Measurements from ENCODE around the gene SRD5A2. TPM values are rescaled to one million over a fixed set of nuclear protein-coding genes. Genes with fewer than 3 reads are reported as not detected.
"Not testable (repeated sequence)": the region's sequence is repeated elsewhere in the genome, so short reads cannot be mapped to it uniquely, and the experiment has no call there.

SRD5A2 gene
- total RNA-seq, 2 experiments from 2014 or later = 0.04 TPM; not detected in 1

DNA sequence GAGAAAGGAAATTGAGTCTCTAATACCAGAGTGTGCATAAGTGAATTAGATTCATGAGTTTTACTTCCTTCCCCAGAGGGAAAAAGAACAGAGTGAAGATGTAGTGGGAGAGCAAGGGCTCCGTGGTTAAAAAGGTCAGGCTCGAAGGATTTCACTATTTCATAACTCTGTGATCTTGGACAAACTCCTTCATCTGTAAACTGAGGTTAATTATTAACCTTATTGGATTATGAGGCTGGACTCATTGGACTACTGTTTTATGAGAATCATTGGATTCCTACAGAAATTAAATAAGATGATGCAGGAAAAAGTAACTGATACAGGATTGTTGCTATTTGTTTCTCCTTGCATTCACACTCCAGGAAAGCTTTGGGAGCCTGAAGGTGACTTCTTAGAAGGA lies 45.0 kb downstream of the SRD5A2 start:
- ChIA-PET CTCF (no interaction called here), POLR2A (no interaction called here)

DNA sequence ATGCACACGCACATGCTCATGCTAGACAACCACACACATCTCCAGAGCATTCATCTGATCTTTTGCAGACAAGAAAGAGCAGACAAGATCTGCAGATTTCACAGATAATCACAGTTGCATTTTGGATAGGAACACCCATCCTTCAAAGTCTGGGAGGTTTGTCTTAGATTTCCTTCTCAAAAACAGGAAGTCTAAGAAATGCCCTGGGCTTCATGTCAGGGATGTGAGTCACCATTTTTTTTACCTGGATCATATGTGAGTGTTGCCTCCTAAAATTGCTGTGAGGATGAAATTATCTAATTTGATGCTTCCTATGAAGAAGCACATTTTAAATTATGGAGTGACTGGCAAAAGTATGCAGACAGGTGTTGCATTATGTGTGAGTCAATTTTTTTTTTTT lies 46.1 kb downstream of the SRD5A2 start:
- POLR2A ChIA-PET = no interaction called here
- CTCF ChIA-PET = no interaction called here

DNA sequence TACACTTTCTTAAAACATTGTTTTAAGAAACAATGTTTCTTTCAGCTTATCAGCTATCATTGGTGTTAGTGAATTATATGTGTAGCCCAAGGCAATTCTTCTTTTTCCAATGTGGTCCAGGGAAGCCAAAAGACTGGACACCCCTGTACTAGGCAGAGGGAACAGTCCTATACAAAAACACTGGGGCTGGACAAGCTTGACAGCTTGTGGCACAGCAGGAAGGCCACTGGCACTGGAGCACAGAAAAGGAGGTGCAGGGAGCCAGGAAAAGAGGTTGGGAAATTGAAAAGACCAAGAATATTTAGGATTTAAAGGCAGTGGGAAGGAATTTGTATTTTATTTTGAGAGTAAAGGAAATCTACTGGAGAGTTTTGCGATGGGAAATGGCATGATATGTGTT lies 47.7 kb downstream of the SRD5A2 start:
- CTCF ChIA-PET = no interaction called here
- POLR2A ChIA-PET = no interaction called here

DNA sequence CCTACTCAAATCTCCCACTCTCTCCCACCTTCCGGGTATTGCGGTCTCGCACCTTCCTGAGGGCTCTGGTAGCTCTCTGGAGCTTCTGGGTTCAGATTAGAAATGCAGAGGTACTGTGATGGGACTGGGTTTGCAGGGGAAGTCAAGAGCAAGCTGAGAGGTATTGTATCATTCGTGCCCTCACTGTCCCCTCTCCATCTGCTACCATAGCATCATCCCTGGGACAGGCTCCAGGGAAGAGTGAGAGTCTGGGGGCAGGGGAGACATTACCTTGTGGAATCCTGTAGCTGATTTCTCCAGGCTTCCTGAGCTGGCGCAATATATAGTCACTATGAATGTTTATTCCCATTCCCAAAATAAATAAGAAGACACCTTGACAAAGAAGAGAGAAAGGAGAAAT lies 49.6 kb downstream of the SRD5A2 start:
- CTCF ChIA-PET = no interaction called here
- POLR2A ChIA-PET = no interaction called here

DNA sequence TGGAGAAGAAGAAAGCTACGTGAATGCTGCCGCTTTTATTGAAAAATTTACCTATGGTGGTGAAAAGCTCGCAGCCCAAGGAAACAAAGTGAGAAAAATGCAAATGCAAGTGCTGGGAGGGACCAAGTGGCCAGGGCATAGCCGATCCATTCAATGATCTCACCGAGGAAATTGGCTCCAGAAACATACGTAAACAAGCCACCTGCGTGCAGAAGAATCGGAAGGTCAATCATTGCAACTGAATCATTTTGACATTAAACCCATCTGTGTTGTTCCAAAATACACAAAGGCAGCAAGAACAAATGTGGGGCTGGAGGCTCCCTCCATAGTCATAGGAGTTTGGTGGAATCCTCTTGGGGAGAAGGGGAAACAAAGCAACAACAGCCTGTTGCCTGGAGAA lies 51.5 kb downstream of the SRD5A2 start:
- ChIA-PET CTCF (no interaction called here), POLR2A (no interaction called here)

GRCh38 chr2:31528823-31529222 lies 51.9 kb downstream of the SRD5A2 start:
- POLR2A ChIA-PET = no interaction called here
- CTCF ChIA-PET = no interaction called here

DNA sequence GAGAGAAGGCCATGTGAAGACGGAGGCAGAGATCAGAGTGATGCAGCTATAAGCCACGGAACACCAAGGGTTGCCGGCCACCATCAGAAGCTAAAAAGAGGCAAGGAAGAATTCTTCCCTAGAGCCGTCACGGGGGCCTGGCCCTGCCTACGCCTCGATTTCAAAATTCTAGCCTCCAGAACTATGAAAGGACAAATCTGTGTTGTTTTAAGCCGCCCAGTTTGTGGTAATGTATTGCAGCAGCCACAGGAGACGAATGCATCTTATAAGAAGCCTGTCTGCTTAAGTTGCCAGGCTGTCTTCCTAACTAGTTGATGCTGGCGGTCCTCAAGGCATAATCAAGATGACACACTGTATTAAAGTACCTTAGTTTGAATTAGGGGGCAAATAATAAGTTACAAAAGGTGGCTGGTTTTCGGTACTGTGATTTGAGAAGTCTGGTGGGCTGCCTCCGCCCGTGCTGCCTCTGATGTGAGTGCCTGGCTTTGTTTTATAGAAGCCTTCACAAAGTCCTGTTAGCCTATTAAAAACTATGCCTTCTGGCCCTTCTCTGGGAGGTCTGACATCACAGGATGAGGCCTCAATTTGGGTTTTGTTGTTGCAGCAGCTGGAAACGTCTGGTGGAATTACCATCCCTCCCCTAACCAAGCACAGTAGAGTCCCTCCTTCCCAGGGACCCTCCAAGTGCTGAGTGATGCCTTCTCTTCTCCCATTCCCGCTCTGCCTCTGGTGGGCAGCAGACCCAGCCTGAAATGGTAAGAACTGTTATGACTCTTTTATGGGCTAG lies 53.6 kb downstream of the SRD5A2 start:
- ChIA-PET POLR2A (no interaction called here), CTCF (no interaction called here)

DNA sequence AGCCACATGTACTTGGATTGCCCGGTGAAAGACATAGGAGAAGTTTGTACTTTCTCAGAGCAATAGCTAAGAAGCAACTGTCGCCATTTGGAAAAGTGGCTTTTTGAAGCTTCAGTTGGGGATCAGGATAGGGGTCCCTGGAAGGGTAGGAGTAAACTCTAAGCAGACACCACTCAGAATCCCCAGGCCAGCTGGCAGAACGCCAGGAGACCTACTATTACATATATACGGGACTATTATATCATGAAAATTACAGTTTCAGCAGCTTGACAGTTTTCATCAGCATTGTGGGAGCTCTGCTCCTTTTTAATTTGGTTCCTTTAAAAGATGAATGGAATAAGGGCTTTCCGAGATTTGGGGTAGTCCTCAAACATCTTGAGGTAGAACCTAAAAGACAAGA lies 54.9 kb downstream of the SRD5A2 start:
- CTCF ChIA-PET = interaction anchor here (0.8 kb wide), 1 partner anchor 1049 kb away, joined by 3 read pairs; no protein-coding TSS in a partner anchor
- POLR2A ChIA-PET = no interaction called here

- ChIA-PET CTCF (no interaction called here), POLR2A (no interaction called here)
Measured at GRCh38 chr2:31524592-31524991, 56.1 kb downstream of the SRD5A2 start.

GRCh38 chr2:31523871-31524492 lies 56.8 kb downstream of the SRD5A2 start:
- CTCF ChIA-PET = interaction anchor here (0.6 kb wide), 1 partner anchor 688 kb away, joined by 4 read pairs; no protein-coding TSS in a partner anchor
- POLR2A ChIA-PET = no interaction called here

DNA sequence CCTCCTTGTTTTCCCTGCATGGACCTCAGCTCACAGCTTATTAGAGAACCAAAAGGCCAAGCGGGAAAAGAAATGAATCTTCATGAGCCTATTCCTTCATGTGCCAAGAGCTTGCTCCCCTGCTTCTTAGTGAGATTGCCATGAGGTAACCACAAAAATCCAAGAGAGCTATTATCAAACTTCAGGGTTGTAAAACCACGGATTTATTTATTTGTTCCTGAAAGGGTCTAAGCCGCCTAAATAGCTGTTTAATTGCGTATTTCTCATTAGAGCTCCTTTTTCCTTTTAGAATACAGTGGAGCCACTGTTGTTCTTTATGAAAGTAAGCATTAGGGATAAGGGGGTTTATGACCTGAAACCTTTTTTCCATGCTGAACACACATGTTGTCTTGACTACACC lies 58.0 kb downstream of the SRD5A2 start:
- POLR2A ChIA-PET = no interaction called here
- CTCF ChIA-PET = no interaction called here

DNA sequence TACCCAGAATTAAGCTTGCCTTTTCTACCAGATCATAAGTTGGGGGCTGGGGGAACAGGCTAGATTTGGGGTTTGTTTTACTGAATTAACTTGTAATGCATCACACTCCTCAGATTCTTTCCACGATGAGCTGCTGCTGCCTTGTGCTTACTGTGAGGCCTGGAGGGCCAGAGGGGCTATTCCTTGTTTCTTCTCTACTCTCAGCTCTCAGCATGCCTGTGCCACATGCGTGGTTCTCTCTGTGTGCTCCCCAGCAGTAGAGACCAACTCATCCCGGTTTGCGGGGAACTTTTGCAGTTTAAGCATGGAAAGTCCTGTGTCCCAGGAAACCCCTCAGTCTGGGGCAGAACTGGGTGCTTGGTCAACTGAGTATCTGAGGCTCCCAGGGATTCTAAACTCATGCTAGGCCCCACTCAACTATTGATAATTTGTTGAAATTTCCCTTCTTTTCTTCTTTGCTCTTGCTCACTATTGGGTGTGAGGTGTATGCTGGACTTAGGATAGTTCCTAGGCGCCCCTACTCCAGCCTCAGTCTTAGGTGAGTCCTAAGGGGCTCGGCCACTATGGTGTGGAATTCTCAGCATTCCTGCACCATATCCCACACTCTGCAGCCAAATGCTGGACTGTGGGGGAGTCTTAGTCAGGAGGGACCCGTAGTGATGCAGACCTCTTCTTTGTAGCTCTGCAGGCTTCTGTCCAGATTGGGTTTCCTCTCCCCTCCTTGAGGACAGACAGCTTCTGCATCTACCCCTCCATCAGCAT lies 63.1 kb downstream of the SRD5A2 start:
- ChIA-PET POLR2A (no interaction called here), CTCF (no interaction called here)

DNA sequence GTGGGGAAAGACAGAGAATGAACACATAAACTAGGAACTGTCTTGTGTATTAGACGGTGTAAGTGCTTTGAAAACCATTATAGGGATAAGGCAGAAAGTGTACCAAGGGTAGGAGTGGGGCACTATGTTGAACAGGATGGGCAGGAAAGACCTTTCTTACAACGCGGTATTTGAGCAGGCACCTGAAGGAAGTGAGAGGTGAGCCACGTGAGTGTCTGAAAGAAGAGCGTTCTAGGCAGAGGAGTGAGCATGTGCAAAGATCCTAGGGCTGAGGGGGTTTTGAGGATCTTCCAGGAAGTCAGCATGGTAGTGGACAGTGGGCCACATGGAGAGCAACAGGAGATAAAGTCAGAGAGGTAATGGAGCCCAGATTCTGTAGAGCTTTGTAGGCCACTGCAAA lies 65.2 kb downstream of the SRD5A2 start:
- ChIA-PET POLR2A (no interaction called here), CTCF (no interaction called here)

GRCh38 chr2:31513553-31513952 lies 67.2 kb downstream of the SRD5A2 start:
- POLR2A ChIA-PET = no interaction called here
- CTCF ChIA-PET = no interaction called here

GRCh38 chr2:31511376-31511775 lies 69.4 kb downstream of the SRD5A2 start:
- CTCF ChIA-PET = no interaction called here
- POLR2A ChIA-PET = no interaction called here

- CTCF ChIA-PET = no interaction called here
Measured at GRCh38 chr2:31505111-31505510, 75.6 kb downstream of the SRD5A2 start.

DNA sequence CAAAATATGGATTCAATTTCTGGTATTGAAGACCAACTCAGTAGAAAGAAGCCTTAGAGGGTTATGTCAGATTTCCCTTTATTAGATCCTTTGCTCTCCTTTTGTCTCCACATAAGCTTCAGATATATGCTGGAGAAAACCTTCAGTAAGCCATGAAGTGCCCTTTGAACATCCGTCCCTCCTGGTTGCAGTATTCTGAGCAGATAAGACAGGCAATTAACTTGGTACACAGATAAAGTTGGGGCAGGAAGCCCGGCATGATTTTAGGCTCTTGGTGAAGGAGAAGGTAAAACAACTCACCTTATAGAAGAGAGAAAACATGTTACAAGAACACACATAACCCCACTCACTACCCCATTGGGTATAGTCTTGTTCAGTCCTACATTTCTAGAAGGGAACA lies 76.4 kb downstream of the SRD5A2 start:
- CTCF ChIA-PET = no interaction called here
- POLR2A ChIA-PET = no interaction called here

More at GRCh38 chr2:31505111-31505510, 75.6 kb downstream of the SRD5A2 start:
- POLR2A ChIA-PET = no interaction called here

DNA sequence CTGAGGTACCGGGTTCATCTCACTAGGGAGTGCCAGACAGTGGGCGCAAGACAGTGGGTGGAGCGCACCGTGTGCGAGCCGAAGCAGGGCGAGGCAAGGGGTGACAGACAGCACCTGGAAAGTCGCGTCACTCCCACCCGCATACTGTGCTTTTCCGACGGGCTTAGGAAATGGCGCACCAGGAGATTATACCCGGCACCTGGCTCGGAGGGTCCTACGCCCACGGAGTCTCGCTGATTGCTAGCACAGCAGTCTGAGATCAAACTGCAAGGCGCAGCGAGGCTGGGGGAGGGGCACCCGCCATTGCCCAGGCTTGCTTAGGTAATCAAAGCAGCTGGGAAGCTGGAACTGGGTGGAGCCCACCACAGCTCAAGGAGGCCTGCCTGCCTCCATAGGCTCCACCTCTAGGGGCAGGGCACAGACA lies 84.3 kb downstream of the SRD5A2 start:
- CTCF ChIA-PET, POLR2A ChIA-PET: not testable (repeated sequence)

GRCh38 chr2:31489339-31489738 lies 91.4 kb downstream of the SRD5A2 start:
- CTCF ChIA-PET, POLR2A ChIA-PET: not testable (repeated sequence)

DNA sequence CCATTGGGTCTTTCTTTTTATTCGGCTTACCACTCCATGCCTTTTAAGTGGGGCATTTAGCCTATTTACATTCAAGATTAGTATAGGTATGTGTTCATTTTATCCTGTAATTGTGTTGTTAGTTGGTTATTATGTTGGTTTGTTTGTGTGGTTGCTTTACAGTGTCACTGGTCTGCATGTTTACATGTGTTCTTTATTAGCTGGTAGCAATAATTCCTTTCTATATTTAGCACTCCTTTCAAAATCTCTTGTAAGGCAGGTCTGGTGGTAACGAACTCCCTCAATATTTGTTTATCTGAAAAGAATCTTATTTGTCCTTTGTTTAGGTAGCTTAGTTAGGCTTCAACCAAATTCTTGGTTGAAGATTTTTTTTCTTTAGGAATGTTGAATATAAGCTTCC lies 97.5 kb downstream of the SRD5A2 start:
- CTCF ChIA-PET = no interaction called here
- POLR2A ChIA-PET = no interaction called here

GRCh38 chr2:31476511-31477180 lies 104.1 kb downstream of the SRD5A2 start:
- ChIA-PET CTCF (no interaction called here), POLR2A (no interaction called here)

Data from activated CD8-positive, alpha-beta memory T cell treated with anti-CD3 and anti-CD28 coated beads for 36 hours (primary cell).